GM19239 (cell line): Measurements from ENCODE around the gene ARGLU1.

Source experiments
- DNase-seq: peaks from one replicate; pipeline ENCODE4 v3.0.0; 2011; ENCODE audit warnings: low spot score; ENCODE audit not compliant: insufficient read length
- FAIRE-seq: peaks from 2 replicates; lab custom pipeline; 2011; peaks lifted over from hg19 to GRCh38; lab: Jason Lieb, UNC

The ARGLU1 gene

GRCh38 chr13:106588367-106588766 is 20.4 kb upstream of the ARGLU1 start:
- FAIRE-seq = no peak
- DNase-seq = no peak

- no peak for FAIRE-seq
- DNase-seq = no peak
Measured at GRCh38 chr13:106587787-106588186, 19.9 kb upstream of the ARGLU1 start.

- DNase-seq (no peak), FAIRE-seq (no peak)
Measured at GRCh38 chr13:106586648-106587166, 18.8 kb upstream of the ARGLU1 start.

GRCh38 chr13:106581225-106581624 is 13.3 kb upstream of the ARGLU1 start:
- no peak for FAIRE-seq
- DNase-seq = no peak

- DNase-seq (no peak), FAIRE-seq (no peak)
Measured at GRCh38 chr13:106575896-106576295, 8.0 kb upstream of the ARGLU1 start.

- FAIRE-seq = no peak
- DNase-seq = no peak
Measured at GRCh38 chr13:106573868-106574267, 5.9 kb upstream of the ARGLU1 start.

- DNase-seq = no peak
- no peak for FAIRE-seq
Measured at GRCh38 chr13:106573284-106573846, 5.4 kb upstream of the ARGLU1 start.

- DNase-seq = no peak
- FAIRE-seq = no peak
Measured at GRCh38 chr13:106570299-106570852, 2.4 kb upstream of the ARGLU1 start.

GRCh38 chr13:106569233-106570095 is 1.5 kb upstream of the ARGLU1 start:
- FAIRE-seq = no peak

GRCh38 chr13:106568299-106569003 is 514 bp upstream of the ARGLU1 start:
- FAIRE-seq = no peak
- DNase-seq = peak; percentile 15

More at GRCh38 chr13:106569233-106570095, 1.5 kb upstream of the ARGLU1 start:
- DNase-seq = no peak

GRCh38 chr13:106566641-106567473 is 1.1 kb downstream of the ARGLU1 start:
- FAIRE-seq (peak; percentile 89), DNase-seq (peak; percentile 38)

GRCh38 chr13:106565127-106565775 is 2.7 kb downstream of the ARGLU1 start:
- DNase-seq (no peak), FAIRE-seq (no peak)

- no peak for DNase-seq
- peak; percentile 11 for FAIRE-seq
Measured at GRCh38 chr13:106562301-106562700, 5.6 kb downstream of the ARGLU1 start.

GRCh38 chr13:106561551-106562170 is 6.3 kb downstream of the ARGLU1 start:
- DNase-seq (no peak), FAIRE-seq (peak; percentile 86)

GRCh38 chr13:106560821-106561220 is 7.1 kb downstream of the ARGLU1 start:
- FAIRE-seq = peak; percentile 76

GRCh38 chr13:106558527-106558926 is 9.4 kb downstream of the ARGLU1 start:
- no peak for DNase-seq

More at GRCh38 chr13:106560821-106561220, 7.1 kb downstream of the ARGLU1 start:
- DNase-seq = no peak

GRCh38 chr13:106555631-106556328 is 12.2 kb downstream of the ARGLU1 start:
- FAIRE-seq (no peak), DNase-seq (no peak)

More at GRCh38 chr13:106558527-106558926, 9.4 kb downstream of the ARGLU1 start:
- no peak for FAIRE-seq

- DNase-seq = no peak
- no peak for FAIRE-seq
Measured at GRCh38 chr13:106551751-106552150, 16.2 kb downstream of the ARGLU1 start.
